GM21825 (cell line): ENCODE results near the gene SLC2A11.

Experiments used
- ATAC-seq: cut with Tn5 transposase; IDR thresholded peaks from one replicate; pipeline ENCODE4 v1.9.1; 2021; ENCODE audit warnings: mild to moderate bottlenecking, moderate library complexity; ENCODE audit not compliant: unreplicated experiment

SLC2A11 gene

GRCh38 chr22:23831781-23832180 lies 25.9 kb upstream of the SLC2A11 start:
- no peak for ATAC-seq

DNA sequence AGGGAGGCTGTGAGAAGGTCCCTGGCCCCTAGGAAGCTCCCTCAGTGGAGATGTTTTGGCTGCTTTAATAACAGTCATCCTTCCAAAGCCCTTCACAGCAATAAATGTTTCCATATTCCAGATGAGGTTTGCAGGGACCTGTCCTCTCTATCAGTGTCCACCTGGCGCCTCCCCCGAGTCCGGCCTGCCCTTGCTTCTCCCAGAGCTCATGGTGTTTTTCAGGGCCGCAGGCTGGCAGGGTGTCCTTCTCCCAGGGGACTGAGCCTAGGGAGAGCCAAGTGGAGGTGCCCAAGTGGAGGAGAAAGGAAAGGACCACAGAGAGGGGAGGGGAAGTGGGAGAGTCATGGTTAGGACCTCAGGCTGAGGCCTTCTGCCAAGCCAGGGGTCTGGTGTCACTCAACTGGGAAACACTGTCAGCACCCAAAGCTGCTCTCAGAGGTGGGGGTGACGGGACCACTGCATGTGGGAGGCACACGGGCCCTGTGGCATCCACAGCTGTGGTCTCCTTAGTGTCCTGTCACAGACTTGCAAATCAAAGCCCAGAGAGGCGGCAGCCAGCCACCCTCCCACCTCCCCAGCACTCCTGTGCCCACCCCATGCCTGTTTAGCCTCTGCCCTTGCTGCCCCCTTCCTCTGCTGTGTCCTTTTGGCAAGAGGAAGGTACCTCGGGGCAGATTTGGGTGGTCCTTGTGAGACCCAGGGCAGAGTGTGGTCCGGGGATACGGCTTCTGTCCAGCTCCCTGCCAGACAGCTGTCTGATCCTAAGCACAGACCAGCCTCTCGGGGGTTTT lies 25.3 kb upstream of the SLC2A11 start:
- no peak for ATAC-seq

- ATAC-seq: no peak
Measured at GRCh38 chr22:23833017-23833751, 24.5 kb upstream of the SLC2A11 start.

DNA sequence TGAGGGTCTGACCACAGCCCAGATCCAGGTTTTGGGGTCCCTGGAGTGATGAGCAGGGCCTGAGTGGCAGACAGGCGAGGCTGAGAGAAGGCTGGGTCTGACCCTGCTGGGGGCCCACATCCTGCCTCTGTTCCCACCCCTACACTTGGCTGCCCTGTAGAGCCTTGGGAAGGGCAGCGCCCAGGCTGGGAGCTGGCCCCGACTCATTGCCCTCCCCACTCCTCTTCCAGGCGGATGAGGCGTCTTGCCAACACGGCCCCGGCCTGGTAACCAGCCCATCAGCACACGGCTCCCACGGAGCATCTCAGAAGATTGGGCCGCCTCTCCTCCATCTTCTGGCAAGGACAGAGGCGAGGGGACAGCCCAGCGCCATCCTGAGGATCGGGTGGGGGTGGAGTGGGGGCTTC lies 23.8 kb upstream of the SLC2A11 start:
- no peak for ATAC-seq

DNA sequence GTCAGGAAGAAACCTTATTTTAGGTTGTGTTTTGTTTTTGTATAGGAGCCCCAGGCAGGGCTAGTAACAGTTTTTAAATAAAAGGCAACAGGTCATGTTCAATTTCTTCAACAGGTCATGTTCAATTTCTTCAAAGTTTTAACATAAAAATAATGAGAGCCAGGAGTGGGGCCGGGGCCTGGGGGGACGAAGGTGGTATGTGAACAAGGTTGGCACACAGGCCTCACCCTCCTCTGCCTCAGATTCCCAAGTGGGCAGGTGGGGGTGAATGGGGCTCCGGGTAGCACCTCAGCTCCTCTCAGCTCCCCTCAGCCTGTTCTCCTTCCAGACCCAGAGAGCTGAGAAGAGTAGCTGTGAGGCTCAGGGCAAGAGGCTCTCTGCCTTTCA lies 23.3 kb upstream of the SLC2A11 start:
- no peak for ATAC-seq

- ATAC-seq: no peak
Measured at GRCh38 chr22:23834793-23835483, 22.7 kb upstream of the SLC2A11 start.

- no peak for ATAC-seq
Measured at GRCh38 chr22:23835484-23836144, 22.1 kb upstream of the SLC2A11 start.

DNA sequence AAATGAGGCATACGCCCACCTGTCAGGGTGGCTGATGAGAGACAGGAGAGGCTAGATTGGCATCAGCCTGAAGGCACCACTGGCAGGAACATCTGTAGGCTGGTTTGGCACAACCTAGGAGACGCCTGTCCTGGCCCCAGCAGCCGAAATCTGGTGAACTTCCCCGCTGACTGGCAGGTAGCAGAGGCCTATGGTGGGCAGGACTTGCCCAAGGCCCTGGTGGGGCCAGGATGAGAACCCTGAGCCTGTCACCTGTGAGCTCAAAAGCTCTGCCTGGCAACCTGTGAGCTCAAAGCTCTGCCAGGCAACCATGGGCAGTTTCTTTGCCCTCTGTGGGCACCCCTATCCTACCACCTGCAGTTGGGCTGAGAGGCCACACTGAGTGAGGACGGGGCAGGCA lies 21.4 kb upstream of the SLC2A11 start:
- no peak for ATAC-seq

GRCh38 chr22:23836692-23837495 lies 20.8 kb upstream of the SLC2A11 start:
- no peak for ATAC-seq

GRCh38 chr22:23837496-23837859 lies 20.2 kb upstream of the SLC2A11 start:
- no peak for ATAC-seq

GRCh38 chr22:23837911-23838680 lies 19.6 kb upstream of the SLC2A11 start:
- ATAC-seq: peak; percentile 7

DNA sequence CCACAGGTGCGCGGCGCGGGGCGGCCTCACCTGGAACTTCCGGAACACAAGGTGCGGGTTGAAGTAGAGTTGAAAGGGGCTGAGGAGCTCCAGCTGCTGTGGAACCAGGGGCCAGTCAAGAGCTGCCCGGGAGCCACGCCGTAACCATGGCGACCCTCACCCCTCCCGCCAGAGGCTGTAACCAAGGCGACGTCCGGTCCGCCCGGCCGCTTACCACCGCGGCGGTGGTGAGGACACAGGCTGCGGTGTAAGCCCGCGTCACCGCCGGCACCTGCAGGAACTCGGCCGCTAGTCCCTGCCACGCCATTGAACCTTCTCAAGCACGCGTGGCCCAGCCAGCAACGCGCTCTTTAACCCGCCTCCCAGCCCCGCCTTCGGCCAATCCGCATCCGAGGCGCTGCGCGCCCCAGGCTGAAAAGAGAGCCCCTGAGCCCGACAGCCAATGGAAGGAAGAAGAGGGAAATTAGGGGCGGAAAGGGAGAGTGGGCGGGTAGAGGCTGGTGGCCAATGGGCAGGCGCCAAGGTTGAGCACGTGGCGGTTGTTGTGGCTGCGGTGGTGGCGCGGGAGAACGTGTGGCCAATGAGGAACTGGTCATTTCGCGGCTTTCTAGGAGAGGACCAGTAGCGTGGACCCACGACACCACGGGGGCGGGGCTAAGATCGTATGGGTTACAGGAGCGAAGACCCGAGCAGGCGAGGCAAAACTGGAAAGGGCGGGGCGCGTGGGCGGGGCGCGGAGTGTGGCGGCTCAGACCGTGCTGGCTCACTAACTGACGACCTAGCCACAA lies 18.8 kb upstream of the SLC2A11 start, which contains the start of gene DERL3:
Gene DERL3, minus strand, starts transcription at position 326 of the 788 bp plus-strand sequence. Its CDS starts 19 bp downstream, at position 307.
- ATAC-seq: peak; percentile 75

GRCh38 chr22:23840026-23840425 lies 17.6 kb upstream of the SLC2A11 start:
- ATAC-seq: no peak

DNA sequence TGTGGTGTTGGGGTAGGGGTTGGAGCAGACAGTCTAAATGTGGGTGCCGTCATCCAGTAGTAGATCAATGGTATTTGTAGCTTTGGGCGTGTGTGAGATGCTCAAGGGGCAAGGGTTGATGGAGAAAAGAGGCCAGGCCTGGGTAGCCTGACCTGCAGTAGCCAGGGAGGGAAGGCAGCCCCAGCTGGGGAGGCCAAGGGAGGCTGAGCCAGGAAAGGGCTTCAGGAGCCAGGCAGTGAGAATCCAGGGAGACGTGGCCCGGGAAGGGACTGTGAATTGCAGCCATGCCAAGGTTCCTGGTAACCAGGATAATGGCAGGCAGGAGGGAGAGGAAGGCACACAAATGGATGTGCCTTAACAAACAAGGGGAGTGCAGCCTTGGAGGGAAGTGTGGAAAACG lies 16.4 kb upstream of the SLC2A11 start:
- ATAC-seq: no peak

DNA sequence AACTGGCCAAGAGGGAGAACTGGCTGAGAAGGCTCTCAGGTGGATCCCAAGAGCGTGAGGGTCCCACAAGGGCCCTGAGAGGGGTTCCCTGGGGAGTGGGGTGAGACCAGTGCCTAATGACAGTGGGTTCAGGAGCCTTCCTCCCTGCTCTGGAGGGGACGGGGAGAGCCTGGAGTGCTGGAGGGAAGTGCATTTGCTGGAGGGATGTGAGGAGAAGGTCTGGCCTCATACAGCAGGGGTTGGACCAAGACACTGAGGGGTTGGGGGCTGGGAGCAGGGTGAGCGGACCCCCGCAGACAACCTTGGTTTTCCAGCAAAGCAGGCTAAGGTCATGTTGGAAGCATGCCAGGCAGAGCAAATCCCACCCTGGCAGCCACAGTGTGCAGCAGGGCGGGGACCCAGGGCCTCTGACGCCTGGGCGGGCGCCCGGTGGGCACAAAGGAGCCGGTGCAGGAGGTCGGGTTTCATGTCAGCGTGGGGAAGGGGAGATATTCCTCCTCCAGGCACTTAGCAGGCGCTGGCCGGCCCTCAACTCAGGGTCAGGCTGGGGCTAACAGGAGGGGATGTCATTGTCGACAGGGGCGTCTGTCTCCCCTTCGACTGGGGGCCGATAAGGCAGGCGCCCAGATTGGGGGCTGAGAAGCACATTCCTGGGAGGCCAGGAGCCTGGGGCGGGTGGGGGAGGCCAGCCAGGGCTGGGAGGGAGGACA lies 15.8 kb upstream of the SLC2A11 start:
- no peak for ATAC-seq

- ATAC-seq: no peak
Measured at GRCh38 chr22:23842599-23842998, 15.1 kb upstream of the SLC2A11 start.

DNA sequence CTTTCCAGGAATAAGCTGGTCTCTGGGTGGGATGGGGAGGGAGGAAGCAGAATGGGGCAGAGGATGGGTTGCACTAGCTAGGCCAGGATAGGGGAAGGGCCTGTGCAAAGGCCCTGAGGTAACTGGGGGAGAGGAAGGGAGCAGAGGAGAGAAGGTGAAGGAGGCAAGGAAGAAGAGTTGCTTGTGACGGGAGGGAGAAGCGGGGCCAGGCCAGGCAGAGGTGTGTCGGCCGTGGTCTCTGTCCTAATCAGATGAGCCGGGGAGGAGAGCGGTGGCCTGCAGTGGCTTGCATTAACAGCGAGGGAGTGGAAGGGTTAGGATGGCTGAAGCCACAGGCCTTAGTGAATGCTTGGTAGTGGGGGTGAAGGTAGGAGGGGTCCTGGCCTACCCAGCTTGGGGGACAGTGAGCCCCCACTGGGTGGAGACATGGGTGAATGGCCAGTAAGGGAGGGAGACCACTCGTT lies 12.9 kb upstream of the SLC2A11 start:
- no peak for ATAC-seq
